HG02943 (cell line): ENCODE measurements around the gene GJC3.
"Not testable (repeated sequence)": the region's sequence is repeated elsewhere in the genome, so short reads cannot be mapped to it uniquely, and the experiment has no call there.

Experiments
- ATAC-seq: cut with Tn5 transposase; IDR thresholded peaks from one replicate; pipeline ENCODE4 v1.9.1; 2021; ENCODE audit warnings: mild to moderate bottlenecking, low read depth, moderate library complexity; ENCODE audit not compliant: unreplicated experiment

Gene GJC3

DNA sequence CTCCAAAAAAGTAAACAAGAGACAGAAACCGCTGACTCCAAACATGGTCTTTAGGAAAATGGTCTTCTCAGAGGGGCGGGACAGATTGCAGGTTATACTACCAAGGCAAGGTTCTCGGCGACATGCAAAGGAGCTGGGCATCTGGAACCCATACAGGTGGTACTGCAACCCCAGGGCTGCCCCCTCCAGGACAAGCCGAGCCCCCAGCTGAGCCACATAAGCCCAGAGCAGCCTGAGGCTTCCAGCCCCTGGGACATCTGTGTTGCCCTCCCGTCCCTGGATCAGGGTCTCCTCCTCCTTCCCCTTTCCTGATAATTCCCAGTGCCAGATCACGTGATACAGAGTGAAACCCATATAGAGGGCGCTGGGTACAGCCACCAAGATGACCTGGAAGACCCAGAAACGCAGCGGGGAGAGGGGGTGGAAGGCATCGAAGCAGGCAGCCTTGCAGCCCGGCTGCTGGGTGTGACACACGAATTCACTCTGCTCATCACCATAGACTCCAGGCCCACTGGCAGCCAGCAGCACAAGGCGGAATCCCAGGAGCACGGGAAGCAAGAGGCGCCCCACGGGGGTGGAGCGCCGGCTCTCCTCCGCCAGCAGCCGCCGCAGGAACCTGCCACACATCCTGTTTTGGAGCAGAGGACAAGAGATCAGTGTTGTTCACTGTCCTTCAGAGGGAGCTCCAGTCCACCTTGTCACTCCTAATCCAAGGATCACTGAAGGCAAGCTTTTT lies at the start of gene GJC3:
Gene GJC3, minus strand, starts transcription at position 627 of the 736 bp plus-strand sequence. Its CDS starts 0 bp downstream, at position 627.
- ATAC-seq: no peak

- ATAC-seq: no peak
Measured at GRCh38 chr7:99976626-99977025, 47.2 kb upstream of the GJC3 start.

DNA sequence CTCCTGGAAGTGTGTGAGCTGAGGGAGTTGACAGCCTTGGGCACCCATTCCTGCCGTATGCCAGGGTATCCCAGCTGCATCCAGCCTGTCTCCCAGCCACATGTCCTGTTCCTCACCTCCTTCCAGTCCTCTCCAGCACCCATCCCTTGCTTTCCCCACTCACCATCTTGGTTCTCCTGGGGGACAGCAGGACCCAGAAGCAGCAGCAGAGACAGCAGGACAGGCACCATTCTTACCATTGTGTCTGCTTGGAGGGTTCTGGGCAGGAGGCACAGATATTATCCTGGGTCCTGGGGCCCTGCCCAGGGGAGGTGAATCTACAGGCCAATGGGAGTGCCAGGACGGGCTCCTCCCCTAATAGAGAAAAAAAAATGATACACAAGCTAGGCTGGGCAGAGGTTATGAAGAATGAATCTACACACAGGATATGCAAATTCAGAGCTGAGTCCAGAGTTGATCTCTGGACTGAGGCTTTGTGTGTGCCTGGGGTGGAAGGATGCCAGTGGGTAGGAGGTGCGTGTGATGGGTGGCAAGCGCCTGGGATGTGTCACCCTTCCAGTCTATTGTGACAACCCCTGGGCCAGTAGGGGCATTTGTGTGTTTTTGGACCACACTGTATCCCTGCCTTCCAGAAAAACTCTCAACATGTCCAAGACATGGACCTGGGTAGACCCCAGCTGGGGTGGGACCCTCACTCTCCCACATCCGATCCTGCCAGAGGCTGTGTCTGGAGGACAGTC lies 46.5 kb upstream of the GJC3 start, which contains the start of gene AZGP1:
Gene AZGP1, minus strand, starts transcription at position 250 of the 740 bp plus-strand sequence. Its CDS starts 11 bp downstream, at position 239.
- no peak for ATAC-seq

DNA sequence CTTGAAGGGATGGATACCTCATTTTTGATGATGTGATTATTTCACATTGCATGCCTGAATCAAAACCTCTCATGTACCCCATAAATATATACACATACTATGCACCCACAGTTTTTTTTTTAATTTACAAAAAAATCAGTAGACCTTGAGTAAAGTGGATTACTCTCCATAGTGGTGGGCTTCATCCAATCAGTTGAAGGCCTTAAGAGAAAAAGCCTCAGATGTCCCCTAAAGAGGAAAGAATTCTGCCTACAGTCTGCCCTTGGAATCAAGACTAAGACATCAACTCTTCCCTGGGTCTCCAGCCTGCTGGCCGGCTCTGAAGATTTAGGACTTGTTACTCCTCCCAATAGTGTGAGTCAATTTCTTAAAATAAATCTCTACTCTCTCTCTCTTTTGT lies 45.3 kb upstream of the GJC3 start:
- no peak for ATAC-seq

DNA sequence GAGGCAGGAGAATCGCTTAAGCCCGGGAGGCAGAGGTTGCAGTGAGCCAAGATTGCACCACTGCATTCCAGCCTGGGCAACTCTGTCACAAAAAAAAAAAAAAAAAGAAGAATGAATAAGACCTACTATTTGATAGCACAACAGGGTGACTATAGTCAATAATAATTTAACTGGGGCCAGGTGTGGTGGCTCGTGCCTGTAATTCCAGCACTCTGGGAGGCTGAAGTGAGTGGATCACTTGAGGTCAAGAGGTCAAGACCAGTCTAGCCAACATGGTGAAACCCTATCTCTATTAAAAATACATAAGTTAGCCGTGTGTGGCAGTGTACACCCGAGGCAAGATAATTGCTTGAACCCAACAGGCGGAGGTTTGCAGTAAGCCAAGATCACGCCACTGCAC lies 44.4 kb upstream of the GJC3 start:
- not testable (repeated sequence) for ATAC-seq

GRCh38 chr7:99971242-99971641 lies 41.8 kb upstream of the GJC3 start:
- no peak for ATAC-seq

DNA sequence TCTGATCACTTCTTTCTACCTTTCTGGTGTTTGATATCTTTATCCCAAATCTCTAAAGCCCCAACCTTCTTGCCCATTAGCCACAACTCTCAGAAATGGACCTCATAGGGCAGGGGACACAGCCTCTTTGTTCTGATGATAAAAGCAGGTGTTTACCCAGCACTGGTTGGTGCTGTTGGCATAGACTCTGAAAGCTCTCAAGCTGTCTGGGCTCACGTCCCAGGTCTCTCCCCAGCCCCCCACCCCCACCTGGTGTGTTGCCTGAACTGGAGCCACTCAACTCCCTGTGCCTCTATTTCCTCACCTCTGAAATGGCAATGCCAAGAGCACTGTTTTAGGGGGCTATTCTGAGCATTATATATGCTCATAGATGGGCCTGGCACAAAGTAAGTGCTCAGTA lies 40.4 kb upstream of the GJC3 start:
- ATAC-seq: not testable (repeated sequence)

- no peak for ATAC-seq
Measured at GRCh38 chr7:99969298-99969697, 39.9 kb upstream of the GJC3 start.

DNA sequence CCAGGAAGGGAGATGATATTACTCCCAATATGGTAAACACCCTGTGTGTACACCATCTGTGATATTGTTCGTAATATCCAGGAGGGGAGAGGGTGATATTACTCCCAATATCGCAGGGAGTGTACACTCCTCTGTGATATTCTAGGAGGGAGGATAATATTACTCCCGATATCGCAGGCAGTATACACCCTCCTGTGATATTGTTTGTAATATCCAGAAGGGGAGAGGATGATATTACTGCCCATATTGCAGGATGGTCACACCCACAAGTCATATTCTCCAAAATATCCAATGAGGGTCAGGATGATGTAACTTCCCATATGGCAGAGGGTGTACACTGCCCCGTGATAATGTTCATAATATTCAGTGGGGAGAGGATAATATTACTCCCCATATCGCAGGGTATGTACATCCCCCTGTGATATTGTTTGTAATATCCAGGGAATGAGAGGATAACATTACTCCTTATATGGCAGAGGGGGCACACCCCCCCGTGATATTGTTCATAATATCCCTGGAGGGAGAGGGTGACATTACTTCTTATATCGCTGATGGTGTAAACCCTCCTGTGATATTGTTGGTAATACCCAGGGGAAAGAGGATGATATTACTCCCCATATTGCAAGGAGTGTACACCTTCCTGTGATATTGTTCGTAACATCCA lies 29.3 kb upstream of the GJC3 start:
- no peak for ATAC-seq

- no peak for ATAC-seq
Measured at GRCh38 chr7:99955247-99955646, 25.8 kb upstream of the GJC3 start.

- not testable (repeated sequence) for ATAC-seq
Measured at GRCh38 chr7:99954643-99955042, 25.2 kb upstream of the GJC3 start.

- no peak for ATAC-seq
Measured at GRCh38 chr7:99953649-99954048, 24.2 kb upstream of the GJC3 start.

GRCh38 chr7:99952649-99953048 lies 23.2 kb upstream of the GJC3 start:
- not testable (repeated sequence) for ATAC-seq

DNA sequence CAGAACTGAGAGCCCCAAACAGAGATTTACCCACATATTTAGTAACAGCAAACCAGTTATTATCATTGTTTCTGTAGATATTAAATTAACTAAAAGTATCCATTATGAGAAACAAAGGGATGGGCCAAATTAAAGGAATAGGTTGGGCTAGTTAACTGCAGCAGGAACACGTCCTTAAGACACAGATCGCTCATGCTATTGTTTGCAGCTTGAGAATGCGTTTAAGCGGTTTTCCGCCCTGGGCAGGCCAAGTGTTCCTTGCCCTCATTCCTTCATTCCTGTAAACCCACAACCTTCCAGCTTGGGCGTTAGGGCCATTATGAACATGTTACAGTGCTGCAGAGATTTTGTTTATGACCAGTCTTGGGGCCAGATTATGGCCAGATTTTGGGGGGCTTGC lies 21.4 kb upstream of the GJC3 start:
- ATAC-seq: not testable (repeated sequence)

DNA sequence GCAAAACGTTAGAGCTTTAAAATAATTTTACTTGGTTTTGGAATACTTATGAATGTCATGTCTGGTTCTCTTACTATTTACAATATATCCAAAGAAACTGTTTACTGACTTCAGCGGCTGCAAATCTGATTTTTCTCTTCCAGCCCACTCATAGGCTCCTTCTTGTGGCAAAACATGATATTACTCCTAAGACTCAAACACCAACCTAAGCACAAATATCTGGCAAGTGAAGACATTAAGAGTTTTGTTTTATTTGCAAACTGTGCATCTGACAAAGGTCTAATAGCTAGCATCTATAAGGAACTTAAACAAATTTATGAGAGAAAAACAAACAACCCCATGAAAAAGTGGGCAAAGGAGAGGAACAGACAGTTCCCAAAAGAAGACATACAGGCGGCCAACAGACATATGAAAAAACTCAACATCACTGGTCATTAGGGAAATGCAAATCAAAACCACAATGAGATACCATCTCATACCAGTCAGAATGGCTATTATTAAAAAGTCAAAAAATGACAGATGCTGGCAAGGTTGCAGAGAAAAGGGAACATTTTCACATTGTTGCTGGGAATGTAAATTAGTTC lies 20.3 kb upstream of the GJC3 start:
- ATAC-seq: no peak

DNA sequence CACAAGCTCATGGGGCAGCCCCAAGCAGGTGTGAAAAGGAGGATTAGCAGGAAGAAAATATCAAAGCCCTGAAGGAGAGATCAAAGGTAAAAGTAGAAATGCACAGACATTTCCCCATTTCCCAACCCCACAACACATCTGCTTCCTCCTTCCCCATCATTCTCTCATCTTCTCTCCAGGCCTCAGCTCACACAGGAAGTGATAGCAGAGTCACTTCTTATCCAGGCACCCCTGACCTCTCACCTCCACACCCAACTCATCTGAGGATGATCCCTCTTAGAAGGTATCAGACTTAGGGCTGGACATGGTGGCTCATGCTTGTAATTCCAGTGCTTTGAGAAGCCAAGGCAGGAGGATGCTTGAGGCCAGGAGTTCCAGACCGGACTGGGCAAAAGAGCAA lies 18.2 kb upstream of the GJC3 start:
- ATAC-seq: no peak

- no peak for ATAC-seq
Measured at GRCh38 chr7:99944497-99945070, 15.2 kb upstream of the GJC3 start.

- no peak for ATAC-seq
Measured at GRCh38 chr7:99943641-99944496, 14.4 kb upstream of the GJC3 start.

GRCh38 chr7:99938296-99938695 lies 8.9 kb upstream of the GJC3 start:
- ATAC-seq: no peak

DNA sequence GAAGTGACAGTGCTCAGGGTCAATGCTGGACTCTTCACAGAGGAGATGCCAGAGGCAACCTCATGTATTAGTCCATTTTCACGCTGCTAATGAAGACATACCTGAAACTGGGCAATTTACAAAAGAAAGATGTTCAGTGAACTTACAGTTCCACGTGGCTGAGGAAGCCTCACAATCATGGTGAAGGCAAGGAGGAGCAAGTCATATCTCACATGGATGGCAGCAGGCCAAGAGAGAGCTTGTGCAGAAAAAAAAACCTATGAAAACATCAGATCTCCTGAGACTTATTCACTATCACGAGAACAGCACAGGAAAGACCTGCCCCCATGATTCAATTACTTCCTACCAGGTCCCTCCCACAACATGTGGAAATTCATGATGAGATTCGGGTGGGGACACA lies 5.6 kb upstream of the GJC3 start:
- ATAC-seq: not testable (repeated sequence)
